Activated naive CD4-positive, alpha-beta T cell treated with anti-CD3 and anti-CD28 coated beads for 36 hours (primary cell): Measurements from ENCODE around the gene ACER3. TPM values are rescaled to one million over a fixed set of nuclear protein-coding genes. Genes with fewer than 3 reads are reported as not detected.
"Not testable (repeated sequence)": the region's sequence is repeated elsewhere in the genome, so short reads cannot be mapped to it uniquely, and the experiment has no call there.

ENCODE experiments used
- CTCF ChIA-PET: fragments of 350-600 bp; sonication (Branson Sonifier 250); formaldehyde crosslinking; loops from one replicate; lab custom pipeline; 2021; ENCODE audit warnings: antibody characterized with exemption; lab: Charles Lee
- DNase-seq: peaks from one replicate; pipeline ENCODE4 v3.0.0-alpha.2; 2020
- H3K27ac Mint-ChIP-seq: one replicate; pipeline ENCODE4 v1.8.0; 2021; ENCODE audit warnings: mild to moderate bottlenecking, mixed read lengths
- H3K27me3 Mint-ChIP-seq: one replicate; pipeline ENCODE4 v1.8.0; 2021; ENCODE audit warnings: low read depth, mixed read lengths
- H3K36me3 Mint-ChIP-seq: one replicate; pipeline ENCODE4 v1.8.0; 2021; ENCODE audit warnings: low read depth, mixed read lengths
- H3K4me1 Mint-ChIP-seq: one replicate; pipeline ENCODE4 v1.8.0; 2021; ENCODE audit warnings: low read depth, mixed read lengths
- H3K4me3 Mint-ChIP-seq: one replicate; pipeline ENCODE4 v1.8.0; 2021; ENCODE audit warnings: mild to moderate bottlenecking, moderate library complexity, mixed read lengths
- H3K9me3 Mint-ChIP-seq: one replicate; pipeline ENCODE4 v1.8.0; 2021; ENCODE audit warnings: mixed read lengths
- intact Hi-C: fragments of 100-400 bp; cut with micrococcal nuclease; formaldehyde crosslinking; loops from one replicate; pipeline ENCODE4 v1.15.1; 2023
- total RNA-seq, 2 experiments: library from RNA; stranded (reverse); gene quantifications; one replicate each; pipeline ENCODE4 v1.2.3, GENCODE V29; 2021

The ACER3 gene
- total RNA-seq, 2 experiments from 2014 or later = 7.6 to 10.0 TPM

- H3K9me3 Mint-ChIP-seq = no peaks in the 10 kb centered on the region
- no peak overlapping the region for H3K27ac Mint-ChIP-seq
- no peaks in the 10 kb centered on the region for H3K36me3 Mint-ChIP-seq
- no peaks in the 10 kb centered on the region for H3K4me1 Mint-ChIP-seq
- no peak overlapping the region for H3K4me3 Mint-ChIP-seq
- intact Hi-C loops = no loop called here
- DNase-seq = no peak
- H3K27me3 Mint-ChIP-seq = peaks cover 23% of the 10 kb centered on the region
- CTCF ChIA-PET = no interaction called here
Measured at GRCh38 chr11:76838678-76839068, 22.0 kb upstream of the ACER3 start.

DNA sequence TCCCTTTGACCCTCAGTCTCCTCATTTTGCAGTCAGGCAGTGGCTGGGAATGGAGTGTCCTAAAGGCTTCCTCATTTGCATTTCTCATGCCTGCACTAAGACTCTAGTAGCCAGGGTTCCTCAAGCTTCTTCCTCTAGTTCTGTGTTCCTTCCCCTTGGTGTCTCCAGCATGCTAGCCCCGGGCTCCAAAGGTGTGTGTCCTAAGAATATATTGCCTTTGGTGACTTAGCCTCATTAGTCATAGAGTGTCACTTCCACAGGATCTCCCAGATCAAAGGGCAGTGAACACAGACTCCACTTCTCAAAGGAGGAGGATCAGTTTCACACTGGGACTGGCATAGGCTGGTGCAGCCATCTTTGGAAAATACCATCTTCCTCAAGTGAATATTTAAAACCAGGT, 21.4 kb upstream of the ACER3 start:
- H3K27ac Mint-ChIP-seq = no peak overlapping the region
- H3K9me3 Mint-ChIP-seq = no peaks in the 10 kb centered on the region
- no peaks in the 10 kb centered on the region for H3K4me1 Mint-ChIP-seq
- CTCF ChIA-PET = no interaction called here
- no peak for DNase-seq
- peaks cover 23% of the 10 kb centered on the region for H3K27me3 Mint-ChIP-seq
- no peak overlapping the region for H3K4me3 Mint-ChIP-seq
- H3K36me3 Mint-ChIP-seq = no peaks in the 10 kb centered on the region
- intact Hi-C loops = no loop called here

DNA sequence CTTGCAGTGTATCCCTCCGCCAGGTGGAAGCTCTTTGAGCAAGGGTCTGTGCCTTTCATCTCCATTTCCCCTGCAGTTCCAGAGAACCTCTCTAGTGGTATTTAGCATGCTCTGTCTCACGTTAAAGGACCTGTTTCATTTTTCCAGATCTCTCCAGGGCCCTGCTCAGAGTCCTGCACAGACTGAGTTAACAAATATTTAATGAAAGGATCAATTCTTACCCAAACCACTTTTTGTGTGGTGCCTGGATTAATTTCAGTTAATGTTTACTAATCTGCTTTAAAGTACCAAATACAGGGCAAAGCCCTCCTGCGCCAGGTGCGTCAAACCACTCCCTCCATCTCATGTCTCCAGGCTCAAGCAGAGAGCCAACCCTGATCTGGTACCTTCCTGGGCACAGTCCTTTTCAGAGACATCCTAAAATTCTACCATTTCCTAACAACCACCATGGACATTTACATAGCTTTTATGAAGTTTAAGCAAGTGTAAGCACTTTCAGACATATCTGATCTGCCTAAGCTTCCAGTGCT, 18.7 kb upstream of the ACER3 start:
- DNase-seq = no peak
- Mint-ChIP-seq H3K4me3 (no peak overlapping the region), H3K27ac (no peak overlapping the region), H3K4me1 (no peaks in the 10 kb centered on the region), H3K27me3 (peaks cover 28% of the 10 kb centered on the region), H3K36me3 (no peaks in the 10 kb centered on the region), H3K9me3 (no peaks in the 10 kb centered on the region)
- CTCF ChIA-PET = interaction anchor here (0.7 kb wide), 1 partner anchor 35 kb away, joined by 3 read pairs; no protein-coding TSS in a partner anchor
- intact Hi-C loops = no loop called here

DNA sequence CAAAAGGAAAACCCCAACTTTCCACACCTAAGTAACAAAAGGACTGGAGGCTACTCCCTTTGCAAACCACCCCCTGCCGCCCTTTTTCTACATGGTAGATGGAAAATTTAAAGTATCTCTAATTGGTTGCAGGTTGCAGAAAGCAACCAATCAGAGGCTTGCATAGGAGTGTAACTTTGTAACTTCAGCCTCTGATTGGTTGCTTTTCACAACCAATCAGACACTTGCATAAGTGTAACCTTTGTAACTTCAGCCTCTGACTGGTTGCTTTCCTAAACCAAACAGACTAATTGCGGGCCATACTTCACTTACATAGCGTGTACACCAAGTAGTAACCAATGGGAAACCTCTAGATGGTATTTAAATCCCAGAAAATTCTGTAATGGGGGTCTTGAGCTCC, 16.8 kb upstream of the ACER3 start:
- CTCF ChIA-PET = no interaction called here
- H3K4me3 Mint-ChIP-seq = no peak overlapping the region

DNA sequence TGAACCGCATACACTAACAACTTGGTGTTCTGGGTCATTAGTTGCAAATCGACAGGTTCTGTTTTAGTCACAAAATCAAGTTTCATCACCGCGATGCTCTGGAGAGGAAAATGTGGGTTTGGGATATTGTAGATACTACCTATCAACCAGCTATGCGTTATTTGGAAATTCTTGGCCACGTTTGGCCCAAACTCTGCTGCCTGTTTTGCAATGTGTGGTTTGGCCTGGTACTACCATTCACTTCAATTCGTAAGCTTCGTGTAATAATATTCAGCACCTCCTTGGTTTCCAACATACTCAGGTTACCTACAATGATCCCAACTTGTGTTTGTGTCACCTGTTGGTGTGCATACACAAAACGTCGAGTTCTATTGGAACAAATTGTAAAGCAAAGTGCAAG, 16.2 kb upstream of the ACER3 start:
- Mint-ChIP-seq H3K4me3 (no peak overlapping the region), H3K4me1 (no peaks in the 10 kb centered on the region), H3K36me3 (no peaks in the 10 kb centered on the region), H3K9me3 (no peaks in the 10 kb centered on the region), H3K27ac (no peak overlapping the region), H3K27me3 (peaks cover 26% of the 10 kb centered on the region)
- CTCF ChIA-PET = no interaction called here
- no peak for DNase-seq
- intact Hi-C loops = no loop called here

More for the DNA sequence above, 16.8 kb upstream of the ACER3 start:
- H3K4me1 Mint-ChIP-seq = no peaks in the 10 kb centered on the region
- no peak for DNase-seq
- no peaks in the 10 kb centered on the region for H3K36me3 Mint-ChIP-seq
- no peak overlapping the region for H3K27ac Mint-ChIP-seq
- intact Hi-C loops = no loop called here
- no peaks in the 10 kb centered on the region for H3K9me3 Mint-ChIP-seq
- H3K27me3 Mint-ChIP-seq = peaks cover 26% of the 10 kb centered on the region

GRCh38 chr11:76845069-76845468, 15.6 kb upstream of the ACER3 start:
- Mint-ChIP-seq H3K4me3 (no peak overlapping the region), H3K36me3 (no peaks in the 10 kb centered on the region), H3K9me3 (no peaks in the 10 kb centered on the region), H3K4me1 (no peaks in the 10 kb centered on the region), H3K27me3 (peaks cover 23% of the 10 kb centered on the region), H3K27ac (no peak overlapping the region)
- CTCF ChIA-PET = interaction anchor here (0.6 kb wide), 1 partner anchor 74 kb away, joined by 4 read pairs; no protein-coding TSS in a partner anchor
- no peak for DNase-seq
- intact Hi-C loops = no loop called here

- H3K9me3 Mint-ChIP-seq = no peaks in the 10 kb centered on the region
- DNase-seq = no peak
- no peak overlapping the region for H3K4me3 Mint-ChIP-seq
- H3K36me3 Mint-ChIP-seq = no peaks in the 10 kb centered on the region
- CTCF ChIA-PET = interaction anchor here (0.9 kb wide), 1 partner anchor 72 kb away, joined by 3 read pairs; no protein-coding TSS in a partner anchor
- intact Hi-C loops = no loop called here
- H3K4me1 Mint-ChIP-seq = no peaks in the 10 kb centered on the region
- no peak overlapping the region for H3K27ac Mint-ChIP-seq
- H3K27me3 Mint-ChIP-seq = peaks cover 19% of the 10 kb centered on the region
Measured at GRCh38 chr11:76846441-76846840, 14.3 kb upstream of the ACER3 start.

DNA sequence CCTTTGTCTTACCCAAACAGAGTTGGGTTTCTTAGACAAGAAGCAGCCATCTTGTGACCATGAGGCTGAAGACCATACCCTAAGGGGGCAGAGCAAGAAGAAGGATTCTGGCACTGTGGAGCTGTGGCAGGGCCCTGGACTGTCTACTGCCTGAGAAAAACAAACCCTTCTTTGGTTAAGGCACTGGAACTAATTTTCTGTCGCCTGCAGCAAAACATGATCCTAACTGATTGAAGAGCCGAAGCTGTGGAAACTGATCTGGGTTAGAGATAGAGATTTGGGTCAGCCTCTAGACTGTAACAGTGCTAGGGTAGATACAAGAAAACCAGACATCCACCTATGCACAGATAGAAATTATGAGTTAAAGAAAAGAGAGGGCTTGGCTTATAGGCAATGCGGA, 11.3 kb upstream of the ACER3 start:
- Mint-ChIP-seq H3K36me3 (no peaks in the 10 kb centered on the region), H3K27me3 (peaks cover 6% of the 10 kb centered on the region), H3K4me1 (no peaks in the 10 kb centered on the region), H3K4me3 (no peak overlapping the region), H3K27ac (no peak overlapping the region), H3K9me3 (no peaks in the 10 kb centered on the region)
- intact Hi-C loops = no loop called here
- CTCF ChIA-PET = no interaction called here
- DNase-seq = no peak

GRCh38 chr11:76850130-76850529, 10.6 kb upstream of the ACER3 start:
- Mint-ChIP-seq H3K9me3 (no peaks in the 10 kb centered on the region), H3K27me3 (peaks cover 2% of the 10 kb centered on the region), H3K4me3 (no peak overlapping the region), H3K4me1 (no peaks in the 10 kb centered on the region), H3K27ac (no peak overlapping the region), H3K36me3 (no peaks in the 10 kb centered on the region)
- intact Hi-C loops = no loop called here
- DNase-seq = no peak
- CTCF ChIA-PET = no interaction called here

DNA sequence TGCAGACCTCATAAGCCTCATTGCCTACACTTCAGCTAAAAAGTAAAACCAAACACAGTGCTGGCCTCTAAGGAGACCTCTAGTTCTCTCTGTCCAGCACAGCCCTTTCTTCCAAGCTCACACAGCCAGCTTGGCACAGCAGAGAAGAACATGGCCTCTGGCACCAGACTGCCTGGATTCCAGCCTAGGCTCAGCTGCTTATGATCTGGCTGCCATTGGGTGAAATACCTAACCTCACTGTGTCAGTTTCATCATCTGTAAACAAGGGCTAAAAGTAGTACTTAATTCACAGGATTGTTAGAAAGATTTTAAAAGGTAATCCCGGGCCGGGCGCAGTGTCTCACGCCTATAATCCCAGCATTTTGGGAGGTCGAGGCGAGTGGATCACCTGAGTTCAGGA, 9.9 kb upstream of the ACER3 start:
- Mint-ChIP-seq H3K4me1 (no peaks in the 10 kb centered on the region), H3K27me3 (peaks cover 2% of the 10 kb centered on the region), H3K27ac (no peak overlapping the region), H3K36me3 (no peaks in the 10 kb centered on the region), H3K4me3 (no peak overlapping the region), H3K9me3 (no peaks in the 10 kb centered on the region)
- DNase-seq = no peak
- intact Hi-C loops = no loop called here
- CTCF ChIA-PET = interaction anchor here (0.6 to 1.0 kb wide), 3 partner anchors 19 to 129 kb away, joined by 3 to 5 read pairs (median 4); no protein-coding TSS in a partner anchor

DNA sequence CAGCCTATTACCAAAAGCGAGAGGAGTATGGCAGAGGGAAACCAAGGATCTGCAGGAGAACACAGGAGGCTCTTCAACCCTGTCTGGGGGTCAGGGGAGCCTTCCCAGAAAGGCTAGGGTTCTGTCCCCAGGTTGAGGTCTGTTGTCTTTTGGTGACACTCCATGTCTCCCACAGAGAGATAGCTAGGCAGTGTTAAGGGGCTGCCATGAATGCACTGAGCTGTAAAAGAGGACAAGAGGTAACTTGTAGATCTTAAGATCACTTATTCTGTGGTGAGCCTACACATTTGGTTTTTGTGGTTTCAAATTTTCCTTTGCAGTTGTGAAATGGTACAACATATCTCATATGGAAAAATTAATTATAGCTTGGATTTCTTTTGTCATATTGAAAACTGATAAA, 6.0 kb upstream of the ACER3 start:
- peaks cover 2% of the 10 kb centered on the region for H3K4me1 Mint-ChIP-seq
- DNase-seq = no peak
- H3K36me3 Mint-ChIP-seq = no peaks in the 10 kb centered on the region
- intact Hi-C loops = no loop called here
- H3K9me3 Mint-ChIP-seq = no peaks in the 10 kb centered on the region
- H3K4me3 Mint-ChIP-seq = no peak overlapping the region
- CTCF ChIA-PET = interaction anchor here (0.6 to 1.2 kb wide), 3 partner anchors 29 to 64 kb away, joined by 3 to 4 read pairs (median 4); no protein-coding TSS in a partner anchor
- no peak overlapping the region for H3K27ac Mint-ChIP-seq
- H3K27me3 Mint-ChIP-seq = no peaks in the 10 kb centered on the region

- CTCF ChIA-PET = interaction anchor here (0.6 to 1.2 kb wide), 2 partner anchors 63 to 236 kb away, joined by 3 to 4 read pairs; no protein-coding TSS in a partner anchor
Measured at GRCh38 chr11:76855670-76856069, 5.0 kb upstream of the ACER3 start.

GRCh38 chr11:76856106-76856505, 4.6 kb upstream of the ACER3 start:
- DNase-seq = no peak
- Mint-ChIP-seq H3K4me3 (no peak overlapping the region), H3K27ac (no peak overlapping the region), H3K9me3 (no peaks in the 10 kb centered on the region), H3K36me3 (no peaks in the 10 kb centered on the region), H3K27me3 (no peaks in the 10 kb centered on the region), H3K4me1 (peaks cover 2% of the 10 kb centered on the region)
- intact Hi-C loops = no loop called here
- CTCF ChIA-PET = interaction anchor here (1.2 kb wide), 1 partner anchor 63 kb away, joined by 4 read pairs; no protein-coding TSS in a partner anchor

More at GRCh38 chr11:76855670-76856069, 5.0 kb upstream of the ACER3 start:
- H3K4me1 Mint-ChIP-seq, H3K27ac Mint-ChIP-seq, H3K36me3 Mint-ChIP-seq, H3K9me3 Mint-ChIP-seq, intact Hi-C loops, H3K4me3 Mint-ChIP-seq, DNase-seq, H3K27me3 Mint-ChIP-seq: not testable (repeated sequence)
